HL-60 (cell line): ENCODE results near the gene PIGN.
"Not testable (repeated sequence)": the region's sequence is repeated elsewhere in the genome, so short reads cannot be mapped to it uniquely, and the experiment has no call there.

Experiments used
- DNase-seq, 2 experiments: peaks; one replicate each; pipeline ENCODE4 v3.0.0-alpha.2; 2010 to 2020; ENCODE audit warnings: low read depth in 1 of 2, low spot score in 1 of 2
- H3K27ac ChIP-seq: fragments of 250-450 bp; sonication (Bioruptor Pico); replicated peaks from 2 replicates; pipeline ENCODE4 v1.5.1; 2020; ENCODE audit warnings: mild to moderate bottlenecking, moderate library complexity
- H3K27me3 ChIP-seq: fragments of 250-450 bp; sonication (Bioruptor Pico); 2 replicates; pipeline ENCODE4 v1.5.1; 2021; ENCODE audit warnings: mild to moderate bottlenecking, moderate library complexity; ENCODE audit not compliant: insufficient read depth, poor library complexity, severe bottlenecking
- H3K4me3 ChIP-seq: replicated peaks from 2 replicates; pipeline ENCODE4 v1.5.1; 2011; ENCODE audit warnings: mild to moderate bottlenecking, control low read depth, low read length; ENCODE audit not compliant: insufficient read depth
- CTCF ChIP-seq: IDR thresholded peaks from one replicate; pipeline ENCODE4 v1.5.1; 2011; ENCODE audit warnings: low read length, control low read depth, inconsistent platforms; ENCODE audit not compliant: insufficient read depth
- GABPA ChIP-seq: IDR thresholded peaks from 2 replicates; pipeline ENCODE4 v1.6.1; 2012; ENCODE audit warnings: low read depth
- POLR2AphosphoS5 ChIP-seq: IDR thresholded peaks from 2 replicates; pipeline ENCODE4 v1.6.1; 2012; ENCODE audit warnings: low read depth
- SPI1 ChIP-seq: IDR thresholded peaks from 2 replicates; pipeline ENCODE4 v1.6.1; 2012; ENCODE audit warnings: low read depth, mild to moderate bottlenecking, borderline replicate concordance
- TF ChIP-seq, protein P1 (sequence below): IDR thresholded peaks from 2 replicates; pipeline ENCODE4 v1.6.1; 2012; ENCODE audit warnings: low read depth; ENCODE audit not compliant: insufficient replicate concordance

PIGN gene

GRCh38 chr18:62170857-62171256 is 16.0 kb downstream of the PIGN start:
- DNase-seq: no peak
- TF ChIP-seq POLR2AphosphoS5 (no peak), GABPA (no peak), CTCF (no peak), SPI1 (no peak)
- TF ChIP-seq, protein P1, sequence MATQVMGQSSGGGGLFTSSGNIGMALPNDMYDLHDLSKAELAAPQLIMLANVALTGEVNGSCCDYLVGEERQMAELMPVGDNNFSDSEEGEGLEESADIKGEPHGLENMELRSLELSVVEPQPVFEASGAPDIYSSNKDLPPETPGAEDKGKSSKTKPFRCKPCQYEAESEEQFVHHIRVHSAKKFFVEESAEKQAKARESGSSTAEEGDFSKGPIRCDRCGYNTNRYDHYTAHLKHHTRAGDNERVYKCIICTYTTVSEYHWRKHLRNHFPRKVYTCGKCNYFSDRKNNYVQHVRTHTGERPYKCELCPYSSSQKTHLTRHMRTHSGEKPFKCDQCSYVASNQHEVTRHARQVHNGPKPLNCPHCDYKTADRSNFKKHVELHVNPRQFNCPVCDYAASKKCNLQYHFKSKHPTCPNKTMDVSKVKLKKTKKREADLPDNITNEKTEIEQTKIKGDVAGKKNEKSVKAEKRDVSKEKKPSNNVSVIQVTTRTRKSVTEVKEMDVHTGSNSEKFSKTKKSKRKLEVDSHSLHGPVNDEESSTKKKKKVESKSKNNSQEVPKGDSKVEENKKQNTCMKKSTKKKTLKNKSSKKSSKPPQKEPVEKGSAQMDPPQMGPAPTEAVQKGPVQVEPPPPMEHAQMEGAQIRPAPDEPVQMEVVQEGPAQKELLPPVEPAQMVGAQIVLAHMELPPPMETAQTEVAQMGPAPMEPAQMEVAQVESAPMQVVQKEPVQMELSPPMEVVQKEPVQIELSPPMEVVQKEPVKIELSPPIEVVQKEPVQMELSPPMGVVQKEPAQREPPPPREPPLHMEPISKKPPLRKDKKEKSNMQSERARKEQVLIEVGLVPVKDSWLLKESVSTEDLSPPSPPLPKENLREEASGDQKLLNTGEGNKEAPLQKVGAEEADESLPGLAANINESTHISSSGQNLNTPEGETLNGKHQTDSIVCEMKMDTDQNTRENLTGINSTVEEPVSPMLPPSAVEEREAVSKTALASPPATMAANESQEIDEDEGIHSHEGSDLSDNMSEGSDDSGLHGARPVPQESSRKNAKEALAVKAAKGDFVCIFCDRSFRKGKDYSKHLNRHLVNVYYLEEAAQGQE: no peak

GRCh38 chr18:62166524-62166923 is 20.3 kb downstream of the PIGN start:
- not testable (repeated sequence) for H3K4me3 ChIP-seq, H3K27me3 ChIP-seq, DNase-seq, H3K27ac ChIP-seq

More at GRCh38 chr18:62170857-62171256, 16.0 kb downstream of the PIGN start:
- H3K27me3 ChIP-seq: no peaks in the 10 kb centered on the region
- no peak overlapping the region for H3K27ac ChIP-seq
- no peak overlapping the region for H3K4me3 ChIP-seq

GRCh38 chr18:62165583-62165982 is 21.3 kb downstream of the PIGN start:
- no peak for DNase-seq
- no peak for TF ChIP-seq GABPA
- TF ChIP-seq, protein P1: no peak
- no peak for TF ChIP-seq SPI1
- TF ChIP-seq CTCF: no peak
- TF ChIP-seq POLR2AphosphoS5: no peak
- Histone ChIP-seq H3K4me3 (no peak overlapping the region), H3K27ac (no peak overlapping the region), H3K27me3 (no peaks in the 10 kb centered on the region)

GRCh38 chr18:62164855-62165487 is 21.9 kb downstream of the PIGN start:
- TF ChIP-seq SPI1: no peak
- no peak for TF ChIP-seq CTCF
- no peak for TF ChIP-seq GABPA
- TF ChIP-seq, protein P1: no peak
- TF ChIP-seq POLR2AphosphoS5: no peak
- no peak overlapping the region for H3K27ac ChIP-seq
- H3K4me3 ChIP-seq: no peak overlapping the region
- H3K27me3 ChIP-seq: no peaks in the 10 kb centered on the region
- DNase-seq: no peak
